Activated naive CD8-positive, alpha-beta T cell treated with anti-CD3 and anti-CD28 coated beads, Interleukin-2, amount 10 ng/mL, durations not matched to agents 7 days and 5 days (primary cell): ENCODE results near the gene PAFAH2. TPM values are rescaled to one million over a fixed set of nuclear protein-coding genes. Genes with fewer than 3 reads are reported as not detected.
"Not testable (repeated sequence)": the region's sequence is repeated elsewhere in the genome, so short reads cannot be mapped to it uniquely, and the experiment has no call there.

Experiments
- ATAC-seq: fragments of 150-1000 bp; cut with Tn5 transposase; one replicate; pipeline ENCODE4 v1.10.0; 2021; ENCODE audit warnings: low read depth, moderate library complexity
- POLR2A ChIA-PET: fragments of 350-600 bp; sonication (Branson Sonifier 250); formaldehyde crosslinking; loops from one replicate; lab custom pipeline; 2021; ENCODE audit warnings: antibody characterized with exemption; lab: Charles Lee
- DNase-seq: peaks from one replicate; pipeline ENCODE4 v3.0.0; 2021
- H3K27ac Mint-ChIP-seq: one replicate; pipeline ENCODE4 v1.8.0; 2022; ENCODE audit warnings: mild to moderate bottlenecking, mixed read lengths
- H3K27me3 Mint-ChIP-seq: one replicate; pipeline ENCODE4 v1.8.0; 2022; ENCODE audit warnings: mild to moderate bottlenecking, moderate library complexity, mixed read lengths
- H3K36me3 Mint-ChIP-seq: one replicate; pipeline ENCODE4 v1.8.0; 2021; ENCODE audit warnings: mild to moderate bottlenecking, mixed read lengths
- H3K4me1 Mint-ChIP-seq: one replicate; pipeline ENCODE4 v1.8.0; 2021; ENCODE audit warnings: mixed read lengths
- H3K4me3 Mint-ChIP-seq: one replicate; pipeline ENCODE4 v1.8.0; 2022; ENCODE audit warnings: mild to moderate bottlenecking, moderate library complexity, mixed read lengths
- H3K9me3 Mint-ChIP-seq: one replicate; pipeline ENCODE4 v1.8.0; 2021; ENCODE audit warnings: mixed read lengths
- total RNA-seq, 2 experiments: library from RNA; stranded (reverse); gene quantifications; one replicate each; pipeline ENCODE4 v1.2.3, GENCODE V29; 2021

PAFAH2 gene
- total RNA-seq, 2 experiments from 2014 or later = 13.5 to 15.4 TPM

DNA sequence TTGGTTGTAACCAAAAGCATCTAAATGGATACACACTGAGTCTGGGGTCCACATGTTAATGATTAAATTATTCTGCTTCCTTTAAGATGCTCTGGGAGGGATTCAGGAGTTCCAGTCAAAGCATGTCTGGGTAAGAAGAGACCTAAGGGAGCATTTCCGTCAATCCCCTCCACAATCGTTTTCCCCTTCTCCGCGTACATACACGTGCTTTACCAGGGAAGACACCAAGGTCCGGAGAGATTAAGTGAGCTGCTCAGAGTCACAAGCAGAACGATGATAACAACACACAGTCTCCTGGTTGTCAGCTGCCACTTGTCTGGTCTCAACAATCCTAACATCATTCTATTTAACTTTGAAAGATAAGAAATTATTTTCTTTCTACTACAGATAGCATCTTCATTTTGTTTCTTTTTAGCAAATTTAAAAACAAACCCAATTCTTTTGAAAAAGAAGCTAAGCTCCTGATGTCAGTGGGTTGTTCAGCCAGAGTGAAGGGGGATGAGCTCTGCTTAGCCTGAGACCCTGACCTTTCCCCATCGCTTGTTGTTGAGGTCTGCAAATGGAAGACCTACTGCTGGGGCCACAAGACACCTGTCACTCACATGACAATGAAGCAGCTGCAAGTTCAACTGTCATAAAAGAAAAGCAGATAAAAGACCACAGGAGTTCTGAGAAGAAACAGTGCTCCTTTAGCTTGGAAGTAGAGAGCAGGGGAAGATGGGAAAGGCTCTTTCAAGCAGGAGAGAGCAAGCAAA is 4.5 kb downstream of the PAFAH2 start:
- ATAC-seq = no peak
- no peak overlapping the region for H3K4me3 Mint-ChIP-seq
- no peaks in the 10 kb centered on the region for H3K9me3 Mint-ChIP-seq
- no peaks in the 10 kb centered on the region for H3K27me3 Mint-ChIP-seq
- DNase-seq = no peak
- H3K36me3 Mint-ChIP-seq = no peaks in the 10 kb centered on the region
- no peak overlapping the region for H3K27ac Mint-ChIP-seq
- POLR2A ChIA-PET = interaction anchor here (0.5 to 1.7 kb wide), 5 partner anchors 23 to 1029 kb away, joined by 3 to 10 read pairs (median 3); partner anchors contain the start of gene STMN1
- peaks cover 37% of the 10 kb centered on the region for H3K4me1 Mint-ChIP-seq

DNA sequence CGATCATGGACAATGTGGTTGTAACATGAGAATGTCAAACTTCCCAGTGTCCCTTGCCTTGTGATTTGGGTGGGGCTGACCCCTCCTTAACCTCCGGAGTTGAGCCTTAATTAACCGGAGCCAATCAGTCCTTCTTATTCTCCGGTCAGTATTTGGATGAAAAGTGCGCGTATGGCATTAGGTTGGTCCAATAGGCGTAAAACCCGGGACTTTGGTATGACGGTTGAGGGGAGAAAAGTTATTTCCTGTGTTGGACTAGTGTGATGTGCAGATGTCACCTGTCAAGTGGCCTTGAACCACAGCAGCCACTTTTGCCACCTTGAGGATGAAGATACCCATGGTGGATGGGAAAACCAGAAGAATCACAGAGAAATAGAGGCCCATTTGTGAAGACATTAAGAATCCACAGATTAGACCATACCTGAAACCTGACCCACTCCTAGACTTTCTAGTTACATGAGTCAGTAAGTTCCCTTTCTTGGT is 5.1 kb downstream of the PAFAH2 start:
- Mint-ChIP-seq H3K27ac (no peak overlapping the region), H3K36me3 (no peaks in the 10 kb centered on the region), H3K4me1 (peaks cover 41% of the 10 kb centered on the region), H3K9me3 (no peaks in the 10 kb centered on the region), H3K4me3 (no peak overlapping the region), H3K27me3 (no peaks in the 10 kb centered on the region)
- ATAC-seq = no peak
- no peak for DNase-seq
- POLR2A ChIA-PET = no interaction called here

DNA sequence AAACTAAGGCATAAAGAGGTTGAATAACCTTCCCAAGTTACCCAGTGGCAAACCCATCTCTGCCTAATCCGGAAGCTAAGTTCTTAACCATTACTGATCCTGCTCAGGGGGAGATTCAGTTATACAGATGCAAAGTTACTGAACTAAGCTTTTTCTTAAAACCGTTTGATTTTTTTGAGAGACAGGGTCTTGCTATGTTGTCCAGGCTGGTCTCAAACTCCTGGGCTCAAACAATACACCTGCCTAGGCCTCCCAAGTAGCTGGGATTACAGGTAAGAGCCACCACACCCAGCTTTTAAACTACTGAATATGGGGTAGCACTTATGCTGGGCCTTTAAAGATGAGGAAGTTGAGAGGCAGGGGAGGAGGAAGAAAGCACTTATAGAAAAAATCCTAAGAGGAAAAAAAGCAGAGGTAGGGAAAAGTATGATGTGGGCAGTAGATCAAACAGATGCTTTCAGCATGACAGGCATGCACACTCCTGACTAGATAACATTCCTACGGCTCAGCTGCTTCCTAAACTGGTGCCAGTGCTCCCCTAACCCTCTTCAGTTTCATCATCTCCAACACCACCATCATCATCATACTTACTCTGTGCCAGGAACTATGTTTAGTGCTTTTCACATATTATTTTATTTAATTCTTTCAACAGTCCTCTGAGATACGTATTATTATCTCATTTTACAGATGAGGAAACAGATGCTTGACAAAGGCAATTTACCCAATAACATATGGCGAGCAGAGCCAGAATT is 5.8 kb downstream of the PAFAH2 start:
- Mint-ChIP-seq H3K36me3 (peaks cover 4% of the 10 kb centered on the region), H3K4me3 (no peak overlapping the region), H3K27ac (peak overlapping the region; percentile 27), H3K27me3 (no peaks in the 10 kb centered on the region), H3K9me3 (no peaks in the 10 kb centered on the region), H3K4me1 (peaks cover 40% of the 10 kb centered on the region)
- DNase-seq = no peak
- no peak for ATAC-seq
- POLR2A ChIA-PET = interaction anchor here (1.7 to 4.9 kb wide), 3 partner anchors 21 to 96 kb away, joined by 7 to 33 read pairs (median 18); no protein-coding TSS in a partner anchor

DNA sequence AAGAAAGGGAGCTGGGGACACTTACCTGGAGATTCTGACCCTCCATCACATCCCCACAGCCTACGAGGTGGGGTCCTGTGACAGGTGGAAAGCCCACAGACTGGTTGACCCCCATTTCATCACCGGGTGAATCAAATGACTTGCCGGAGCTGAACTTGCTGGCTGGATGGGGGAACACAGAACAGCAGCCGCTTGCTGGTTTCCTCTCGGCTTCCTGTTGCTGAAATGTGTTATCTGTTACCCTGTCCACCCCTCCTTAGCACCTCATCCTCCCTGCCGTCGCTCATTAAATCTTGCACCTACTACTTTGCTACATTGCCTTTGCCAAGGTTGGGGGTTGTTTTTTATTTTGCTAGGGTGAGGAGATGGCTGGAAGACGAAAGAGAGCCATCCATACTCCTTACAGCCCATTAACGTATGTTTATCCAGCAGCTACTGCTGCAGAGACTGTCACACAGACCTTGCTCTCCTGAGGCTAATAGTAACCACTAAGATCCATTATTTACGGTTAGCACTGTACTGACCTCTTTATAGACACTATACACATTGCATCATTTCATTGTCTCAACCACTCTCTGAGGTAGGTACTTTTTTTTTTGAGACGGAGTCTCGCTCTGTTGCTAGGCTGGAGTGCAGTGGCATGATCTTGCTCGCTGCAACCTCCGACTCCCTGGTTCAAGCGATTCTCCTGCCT is 7.0 kb downstream of the PAFAH2 start:
- H3K27ac Mint-ChIP-seq = peak overlapping the region; percentile 93
- peaks cover 38% of the 10 kb centered on the region for H3K4me1 Mint-ChIP-seq
- peaks cover 9% of the 10 kb centered on the region for H3K36me3 Mint-ChIP-seq
- no peaks in the 10 kb centered on the region for H3K9me3 Mint-ChIP-seq
- no peaks in the 10 kb centered on the region for H3K27me3 Mint-ChIP-seq
- ATAC-seq (peak; percentile 92), DNase-seq (peak; percentile 55)
- POLR2A ChIA-PET = interaction anchor here (0.5 to 4.9 kb wide), 13 partner anchors 8 to 1776 kb away, joined by 3 to 33 read pairs (median 7); partner anchors contain the start of genes PAQR7 and STMN1
- H3K4me3 Mint-ChIP-seq = peak overlapping the region; percentile 86

DNA sequence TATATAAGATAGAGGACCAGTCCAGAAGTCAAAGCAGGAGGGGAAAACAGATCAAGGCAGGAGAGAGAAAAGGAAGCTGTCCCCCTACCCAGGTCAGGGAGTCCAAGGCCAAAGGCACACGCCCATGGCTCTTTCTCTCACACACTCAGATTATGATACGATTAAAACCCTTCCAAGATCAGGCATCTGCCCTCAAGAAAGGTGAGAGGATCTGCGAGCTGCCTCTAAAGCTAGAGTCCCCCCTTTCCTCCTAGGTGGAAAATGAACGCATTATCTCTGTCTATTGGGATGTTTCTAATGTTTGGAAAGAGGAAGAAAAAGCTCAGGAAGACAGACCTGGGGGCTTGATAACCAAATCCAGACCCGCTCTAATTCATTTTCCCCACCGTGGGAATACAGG is 7.6 kb downstream of the PAFAH2 start:
- Mint-ChIP-seq H3K36me3 (peaks cover 14% of the 10 kb centered on the region), H3K9me3 (no peaks in the 10 kb centered on the region), H3K4me3 (peak overlapping the region; percentile 86), H3K4me1 (peaks cover 43% of the 10 kb centered on the region), H3K27ac (peak overlapping the region; percentile 93), H3K27me3 (no peaks in the 10 kb centered on the region)
- POLR2A ChIA-PET = interaction anchor here (0.6 to 4.9 kb wide), 14 partner anchors 9 to 1776 kb away, joined by 3 to 33 read pairs (median 6); partner anchors contain the start of genes MTFR1L, PAQR7 and STMN1
- ATAC-seq (peak; percentile 7), DNase-seq (no peak)

DNA sequence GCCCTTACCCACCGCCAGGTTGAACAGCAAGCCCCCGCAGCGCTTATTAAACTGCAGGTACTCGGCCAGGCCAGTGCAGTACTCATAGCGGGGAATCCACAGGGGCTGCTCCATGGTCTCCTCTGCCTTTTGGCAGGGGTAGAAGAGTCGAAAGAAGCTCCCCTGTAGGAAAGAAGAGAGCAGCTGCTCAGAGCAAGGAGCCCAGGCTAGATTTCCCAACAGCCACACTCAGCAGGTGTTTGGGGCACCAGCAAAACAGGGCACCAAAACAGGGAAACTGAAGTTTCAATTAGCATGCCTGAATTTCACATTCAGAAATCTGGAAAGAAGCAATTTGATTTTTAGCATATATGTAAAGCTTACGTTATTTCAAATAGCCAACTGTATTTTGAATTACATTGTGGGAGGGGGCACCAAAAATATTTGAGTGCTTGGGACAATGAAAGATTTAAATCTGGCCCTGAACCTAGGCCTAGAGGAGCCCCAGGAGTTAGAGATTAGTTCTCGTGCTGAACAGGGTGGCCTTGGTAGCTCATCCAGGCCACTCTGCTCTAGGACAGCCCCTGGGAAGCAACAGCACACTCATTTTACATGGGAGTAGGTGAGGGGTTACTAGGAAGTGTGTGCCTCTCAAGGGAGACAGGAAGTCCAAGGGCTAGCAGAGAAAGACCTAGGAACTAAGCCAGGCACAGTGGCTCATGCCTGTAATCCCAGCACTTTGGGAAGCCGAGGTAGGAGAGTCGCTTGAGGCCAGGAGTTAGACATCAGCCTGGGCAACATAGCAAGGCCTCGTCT is 8.2 kb downstream of the PAFAH2 start:
- peaks cover 43% of the 10 kb centered on the region for H3K4me1 Mint-ChIP-seq
- no peaks in the 10 kb centered on the region for H3K9me3 Mint-ChIP-seq
- H3K27me3 Mint-ChIP-seq = no peaks in the 10 kb centered on the region
- H3K4me3 Mint-ChIP-seq = peak overlapping the region; percentile 86
- no peak for DNase-seq
- POLR2A ChIA-PET = interaction anchor here (0.6 to 4.9 kb wide), 11 partner anchors 8 to 1090 kb away, joined by 4 to 33 read pairs (median 7); partner anchors contain the start of genes MTFR1L, PAFAH2, PAQR7 and STMN1
- peak; percentile 11 for ATAC-seq
- H3K27ac Mint-ChIP-seq = peak overlapping the region; percentile 94
- H3K36me3 Mint-ChIP-seq = peaks cover 14% of the 10 kb centered on the region

DNA sequence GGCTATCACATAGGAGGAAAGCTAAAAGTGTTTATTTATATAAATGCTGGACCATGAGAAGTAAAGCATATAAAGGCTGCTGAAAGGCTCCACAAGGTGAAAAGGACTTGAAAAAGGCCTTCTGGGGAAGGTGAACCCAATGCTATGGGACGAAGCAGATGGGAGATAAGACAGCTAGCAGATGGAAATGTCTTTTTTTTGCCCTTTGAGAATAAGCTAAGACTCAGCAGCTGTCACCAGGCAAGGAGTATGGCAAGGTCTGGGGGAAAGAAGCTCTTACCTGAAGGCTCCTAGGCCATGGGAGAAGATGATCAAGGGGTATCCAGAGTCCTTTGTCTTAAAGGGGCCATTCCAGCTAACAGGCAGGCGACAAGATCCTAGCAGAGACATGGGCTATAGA is 9.9 kb downstream of the PAFAH2 start:
- Mint-ChIP-seq H3K4me1 (peaks cover 36% of the 10 kb centered on the region), H3K36me3 (peaks cover 22% of the 10 kb centered on the region), H3K9me3 (no peaks in the 10 kb centered on the region), H3K27ac (no peak overlapping the region), H3K4me3 (no peak overlapping the region), H3K27me3 (no peaks in the 10 kb centered on the region)
- POLR2A ChIA-PET = interaction anchor here (0.6 to 4.9 kb wide), 5 partner anchors 9 to 145 kb away, joined by 3 to 33 read pairs (median 15); partner anchors contain the start of genes PAFAH2 and STMN1
- DNase-seq = no peak
- ATAC-seq = no peak

DNA sequence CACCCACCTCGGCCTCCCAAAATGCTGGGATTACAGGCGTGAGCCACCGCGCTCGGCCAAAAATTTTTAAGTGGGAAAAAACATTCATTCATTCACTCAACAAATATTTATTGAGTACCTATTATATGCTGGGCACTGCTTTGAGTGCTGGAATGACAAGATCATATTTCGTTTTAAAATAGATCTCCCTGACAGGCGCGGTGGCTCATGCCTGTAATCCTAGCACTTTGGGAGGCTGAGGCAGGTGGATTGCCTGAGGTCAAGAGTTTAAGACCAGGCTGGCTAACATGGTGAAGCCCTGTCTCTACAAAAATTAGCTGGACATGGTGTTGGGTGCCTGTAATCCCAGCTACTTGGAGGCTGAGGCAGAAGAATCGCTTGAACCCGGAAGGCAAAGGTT is 11.1 kb downstream of the PAFAH2 start:
- DNase-seq, H3K27ac Mint-ChIP-seq, H3K9me3 Mint-ChIP-seq, ATAC-seq, H3K27me3 Mint-ChIP-seq, H3K4me3 Mint-ChIP-seq: not testable (repeated sequence)
- Mint-ChIP-seq H3K4me1 (peaks cover 30% of the 10 kb centered on the region), H3K36me3 (peaks cover 32% of the 10 kb centered on the region)
- POLR2A ChIA-PET = interaction anchor here (2.8 kb wide), 1 partner anchor 11 kb away, joined by 15 read pairs; the partner anchor contains the start of gene PAFAH2

DNA sequence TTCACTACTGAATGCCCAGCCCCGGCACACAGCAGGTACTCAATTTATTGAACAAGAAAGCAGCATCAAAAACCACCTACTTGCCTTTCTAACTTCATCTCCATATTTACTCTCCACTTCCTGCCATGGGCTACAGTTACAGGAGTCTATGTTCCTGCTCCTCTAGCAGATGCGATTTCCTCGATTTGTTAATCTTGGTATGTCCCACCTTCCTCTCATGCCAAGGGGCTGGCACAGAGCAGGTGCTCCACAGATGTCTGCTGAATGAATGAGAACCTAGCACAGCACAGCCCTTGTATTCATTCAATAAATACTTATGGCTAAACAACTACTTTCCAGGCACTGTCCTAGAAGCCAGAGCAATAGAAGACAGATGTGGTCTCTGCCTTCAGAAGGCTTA is 12.2 kb downstream of the PAFAH2 start:
- peaks cover 36% of the 10 kb centered on the region for H3K36me3 Mint-ChIP-seq
- H3K4me3 Mint-ChIP-seq = no peak overlapping the region
- no peak for DNase-seq
- H3K27ac Mint-ChIP-seq = peak overlapping the region; percentile 22
- POLR2A ChIA-PET = no interaction called here
- H3K4me1 Mint-ChIP-seq = peaks cover 25% of the 10 kb centered on the region
- ATAC-seq = no peak
- H3K27me3 Mint-ChIP-seq = no peaks in the 10 kb centered on the region
- no peaks in the 10 kb centered on the region for H3K9me3 Mint-ChIP-seq

DNA sequence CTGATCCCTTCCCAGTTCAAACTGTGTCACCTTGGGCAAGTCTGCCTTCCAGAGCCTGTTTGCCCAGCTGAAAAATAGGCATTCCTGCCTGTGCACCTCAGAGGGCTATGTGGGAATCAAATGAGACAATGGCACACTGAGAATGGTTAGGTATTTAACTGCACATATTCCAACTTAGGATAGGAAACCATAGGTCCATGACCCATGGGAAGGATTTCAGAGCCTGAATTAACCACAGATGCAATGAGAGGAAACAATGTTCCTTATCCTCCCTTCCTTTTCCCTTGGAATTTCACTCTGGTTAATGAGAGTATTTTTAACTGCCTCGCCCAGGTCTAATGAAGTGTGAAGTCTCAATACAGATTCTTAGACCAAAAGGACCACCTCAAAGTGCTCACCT is 12.7 kb downstream of the PAFAH2 start:
- DNase-seq (no peak), ATAC-seq (no peak)
- POLR2A ChIA-PET = no interaction called here
- Mint-ChIP-seq H3K4me3 (no peak overlapping the region), H3K9me3 (no peaks in the 10 kb centered on the region), H3K4me1 (peaks cover 22% of the 10 kb centered on the region), H3K36me3 (peaks cover 36% of the 10 kb centered on the region), H3K27ac (no peak overlapping the region), H3K27me3 (no peaks in the 10 kb centered on the region)

DNA sequence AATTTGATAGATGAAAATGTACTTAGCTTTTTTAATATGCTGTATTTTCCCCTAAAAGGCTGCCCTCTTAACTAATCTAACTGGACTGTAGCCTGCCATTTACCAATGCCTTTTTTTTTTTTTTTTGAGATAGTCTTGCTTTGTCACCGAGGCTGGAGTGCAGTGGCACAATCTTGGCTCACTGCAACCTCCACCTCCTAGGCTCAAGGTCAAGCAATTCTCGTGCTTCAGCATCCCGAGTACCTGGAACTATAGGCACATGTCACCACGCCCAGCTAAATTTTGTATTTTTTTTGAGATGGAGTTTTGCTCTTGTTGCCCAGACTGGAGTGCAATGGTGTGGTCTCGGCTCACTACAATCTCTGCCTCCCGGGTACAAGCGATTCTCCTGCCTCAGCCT is 18.7 kb downstream of the PAFAH2 start:
- Mint-ChIP-seq H3K4me1 (no peaks in the 10 kb centered on the region), H3K36me3 (peaks cover 30% of the 10 kb centered on the region), H3K9me3 (no peaks in the 10 kb centered on the region), H3K4me3 (no peak overlapping the region), H3K27me3 (no peaks in the 10 kb centered on the region), H3K27ac (no peak overlapping the region)
- POLR2A ChIA-PET = interaction anchor here (0.7 kb wide), 1 partner anchor 193 kb away, joined by 3 read pairs; no protein-coding TSS in a partner anchor
- DNase-seq (no peak), ATAC-seq (no peak)

DNA sequence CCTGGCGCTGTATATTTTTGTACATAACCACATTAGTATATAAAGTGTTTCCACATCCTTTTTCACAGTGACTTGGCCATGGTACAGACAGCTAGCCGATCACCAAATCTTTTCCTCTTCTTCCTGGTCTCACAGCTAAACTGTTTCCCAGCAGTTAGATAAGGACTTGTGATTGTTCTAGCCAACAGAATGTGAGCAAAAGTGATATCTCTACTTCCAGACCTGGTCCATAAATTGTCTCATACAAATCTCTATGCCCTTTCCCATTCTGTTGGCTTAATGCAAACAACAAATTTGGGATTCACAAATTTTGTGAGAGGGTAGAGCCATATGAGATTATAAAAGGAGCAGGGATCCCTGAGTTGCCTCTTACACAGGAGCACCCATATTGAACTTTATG is 19.5 kb downstream of the PAFAH2 start:
- no peaks in the 10 kb centered on the region for H3K9me3 Mint-ChIP-seq

More for the DNA sequence above, 19.5 kb downstream of the PAFAH2 start:
- Mint-ChIP-seq H3K36me3 (peaks cover 34% of the 10 kb centered on the region), H3K27me3 (no peaks in the 10 kb centered on the region), H3K27ac (no peak overlapping the region), H3K4me3 (no peak overlapping the region), H3K4me1 (peaks cover 2% of the 10 kb centered on the region)
- ATAC-seq (no peak), DNase-seq (no peak)
- POLR2A ChIA-PET = interaction anchor here (0.7 to 1.2 kb wide), 2 partner anchors 10 to 194 kb away, joined by 3 read pairs; no protein-coding TSS in a partner anchor
